ENCODE measurements around the gene OR2G6.
"Not testable (repeated sequence)": the region's sequence is repeated elsewhere in the genome, so short reads cannot be mapped to it uniquely, and the experiment has no call there.

The OR2G6 gene

DNA sequence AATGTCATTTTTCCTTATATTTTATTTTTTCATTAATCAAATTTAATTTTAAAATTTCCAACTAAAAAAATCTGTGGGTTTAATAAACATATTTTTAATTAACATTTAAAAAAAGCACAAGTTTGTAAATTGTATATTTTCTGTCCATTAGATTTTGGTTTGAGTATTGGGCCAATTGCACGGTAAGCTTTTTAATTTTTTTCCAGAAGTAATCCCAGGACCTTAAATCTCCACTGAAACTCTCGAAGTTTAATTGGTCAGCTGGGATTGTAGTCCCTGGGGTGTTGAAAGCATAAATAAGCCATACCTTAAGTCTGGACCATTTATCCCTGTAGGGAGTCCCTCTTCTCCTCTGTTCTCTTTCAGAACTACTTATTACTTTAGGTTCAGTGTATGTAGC is at the start of gene OR2G6:
OR2G6 (plus strand) TSS at position 301 of the 400 bp plus-strand sequence. CDS start 13,574 bp downstream, outside the sequence.
- H3K4me3 Mint-ChIP-seq, H3K27ac Mint-ChIP-seq, H3K9me3 Mint-ChIP-seq: not testable (repeated sequence)

DNA sequence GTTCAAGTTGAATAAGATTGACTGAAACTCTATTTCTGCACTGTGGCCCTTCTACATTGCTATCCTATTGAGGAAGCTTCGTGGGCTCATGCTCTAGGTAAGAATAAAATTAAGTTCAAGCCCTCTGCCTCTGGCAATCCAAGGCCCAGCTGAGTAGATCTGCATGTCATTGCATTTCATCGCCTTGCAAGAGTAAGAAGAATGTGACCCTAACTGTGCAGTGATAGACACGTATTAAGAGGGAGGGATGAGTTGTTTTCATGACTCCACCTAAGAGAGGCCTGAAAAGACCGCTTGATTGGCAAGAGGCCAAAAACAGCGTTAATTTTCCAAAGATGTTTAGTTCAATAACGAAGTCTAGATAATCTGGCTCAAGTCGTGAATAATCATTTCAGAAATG is 48.8 kb upstream of the OR2G6 start:
- H3K4me1 Mint-ChIP-seq (ENCODE audit: low read depth); H3K36me3 Mint-ChIP-seq (ENCODE audit: low read depth); H3K27ac Mint-ChIP-seq; DNase-seq (ENCODE audit: low spot score); H3K4me3 Mint-ChIP-seq; H3K27me3 Mint-ChIP-seq (ENCODE audit: low read depth); H3K9me3 Mint-ChIP-seq: not testable (repeated sequence)

More for the DNA sequence above, at the start of gene OR2G6:
- not testable (repeated sequence) for H3K27me3 Mint-ChIP-seq (ENCODE audit: low read depth); DNase-seq (ENCODE audit: low spot score); H3K36me3 Mint-ChIP-seq (ENCODE audit: low read depth); H3K4me1 Mint-ChIP-seq (ENCODE audit: low read depth)

DNA sequence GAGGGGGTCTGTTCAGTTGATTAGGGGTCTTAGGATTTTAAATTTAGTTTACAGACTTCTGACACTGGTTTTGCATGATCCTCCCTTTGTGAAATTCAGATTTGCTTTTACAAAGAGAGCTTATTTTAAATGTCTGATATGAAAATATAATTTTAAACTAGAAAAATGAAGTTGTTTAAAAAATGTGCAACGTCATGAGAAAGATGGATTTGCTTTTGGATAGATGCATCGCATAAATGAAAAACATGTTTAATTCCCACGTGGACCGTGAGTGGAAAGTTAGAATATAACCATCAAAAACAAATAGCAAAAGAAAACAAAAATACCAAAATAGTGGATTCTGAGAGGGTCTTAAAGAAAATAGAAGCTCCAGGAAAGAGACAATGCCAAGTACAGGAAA is 36.7 kb upstream of the OR2G6 start:
- Mint-ChIP-seq H3K4me3 (no peak overlapping the region), H3K4me1 (ENCODE audit: low read depth) (no peaks in the 10 kb centered on the region), H3K9me3 (no peaks in the 10 kb centered on the region), H3K27ac (no peak overlapping the region), H3K36me3 (ENCODE audit: low read depth) (no peaks in the 10 kb centered on the region), H3K27me3 (ENCODE audit: low read depth) (peaks cover 19% of the 10 kb centered on the region)
- DNase-seq (ENCODE audit: low spot score) = no peak

GRCh38 chr1:248472111-248472510 is 35.8 kb upstream of the OR2G6 start:
- not testable (repeated sequence) for H3K4me3 Mint-ChIP-seq; DNase-seq (ENCODE audit: low spot score); H3K27ac Mint-ChIP-seq; H3K9me3 Mint-ChIP-seq; H3K36me3 Mint-ChIP-seq (ENCODE audit: low read depth); H3K4me1 Mint-ChIP-seq (ENCODE audit: low read depth)
- peaks cover 22% of the 10 kb centered on the region for H3K27me3 Mint-ChIP-seq (ENCODE audit: low read depth)

GRCh38 chr1:248473051-248473450 is 34.8 kb upstream of the OR2G6 start, which contains the start of gene OR2T3:
OR2T3 (plus strand) TSS chr1:248473351; CDS start chr1:248473351, 0 bp downstream.
- H3K27me3 Mint-ChIP-seq (ENCODE audit: low read depth) = peaks cover 24% of the 10 kb centered on the region
- not testable (repeated sequence) for H3K36me3 Mint-ChIP-seq (ENCODE audit: low read depth); DNase-seq (ENCODE audit: low spot score); H3K4me3 Mint-ChIP-seq; H3K4me1 Mint-ChIP-seq (ENCODE audit: low read depth); H3K27ac Mint-ChIP-seq; H3K9me3 Mint-ChIP-seq

GRCh38 chr1:248475660-248476059 is 32.2 kb upstream of the OR2G6 start:
- not testable (repeated sequence) for H3K27ac Mint-ChIP-seq; DNase-seq (ENCODE audit: low spot score); H3K4me3 Mint-ChIP-seq; H3K9me3 Mint-ChIP-seq; H3K36me3 Mint-ChIP-seq (ENCODE audit: low read depth); H3K4me1 Mint-ChIP-seq (ENCODE audit: low read depth)
- H3K27me3 Mint-ChIP-seq (ENCODE audit: low read depth) = peaks cover 26% of the 10 kb centered on the region

GRCh38 chr1:248481686-248482579 is 25.9 kb upstream of the OR2G6 start:
- not testable (repeated sequence) for H3K36me3 Mint-ChIP-seq (ENCODE audit: low read depth); H3K27me3 Mint-ChIP-seq (ENCODE audit: low read depth); H3K9me3 Mint-ChIP-seq; H3K4me1 Mint-ChIP-seq (ENCODE audit: low read depth)
- peak; percentile 19 for DNase-seq (ENCODE audit: low spot score)
- H3K4me3 Mint-ChIP-seq = peak overlapping the region; percentile 87
- H3K27ac Mint-ChIP-seq = peak overlapping the region; percentile 95

DNA sequence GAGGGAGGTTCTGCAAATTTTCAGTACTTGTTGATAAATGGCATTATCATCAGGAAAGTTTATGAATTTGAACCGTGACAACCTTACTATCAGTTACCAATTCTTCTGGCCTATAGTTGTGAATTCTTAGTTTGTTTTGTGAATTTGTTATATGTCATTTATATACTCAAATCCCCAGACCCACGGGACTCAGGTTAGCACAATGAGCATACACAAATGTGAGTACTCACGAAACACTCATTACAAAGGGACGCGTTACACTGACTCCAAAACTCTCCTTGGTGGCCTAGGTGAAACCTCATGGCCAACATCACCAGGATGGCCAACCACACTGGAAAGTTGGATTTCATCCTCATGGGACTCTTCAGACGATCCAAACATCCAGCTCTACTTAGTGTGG is 19.6 kb upstream of the OR2G6 start, which contains the start of gene OR2T5:
OR2T5 (plus strand) TSS at position 301 of the 400 bp plus-strand sequence; CDS start at position 301, 0 bp downstream.
- not testable (repeated sequence) for H3K4me1 Mint-ChIP-seq (ENCODE audit: low read depth); H3K9me3 Mint-ChIP-seq; H3K4me3 Mint-ChIP-seq

DNA sequence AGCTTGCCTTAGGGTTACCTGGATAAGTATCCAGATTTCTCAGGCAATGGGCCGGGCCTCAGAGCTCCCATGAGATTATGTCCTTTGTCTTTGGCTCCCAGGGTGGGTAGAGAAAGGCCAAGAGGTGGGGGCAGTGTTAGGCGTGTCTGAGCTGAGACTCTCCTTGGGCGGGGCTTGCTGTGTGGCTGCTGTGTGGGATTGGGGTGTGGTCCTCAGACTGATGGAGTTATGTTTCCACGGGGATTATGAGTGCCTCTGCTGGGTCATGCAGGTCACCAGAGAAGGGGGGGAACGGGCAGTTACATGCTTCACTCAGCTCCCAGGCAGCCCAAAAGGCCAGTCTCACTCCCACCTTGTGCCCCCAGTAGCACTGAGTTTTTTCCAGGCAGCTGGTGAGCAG is 11.2 kb upstream of the OR2G6 start:
- H3K4me3 Mint-ChIP-seq; H3K27ac Mint-ChIP-seq; DNase-seq (ENCODE audit: low spot score); H3K27me3 Mint-ChIP-seq (ENCODE audit: low read depth); H3K36me3 Mint-ChIP-seq (ENCODE audit: low read depth); H3K9me3 Mint-ChIP-seq; H3K4me1 Mint-ChIP-seq (ENCODE audit: low read depth): not testable (repeated sequence)

More for the DNA sequence above, 19.6 kb upstream of the OR2G6 start, which contains the start of gene OR2T5:
- not testable (repeated sequence) for DNase-seq (ENCODE audit: low spot score); H3K27me3 Mint-ChIP-seq (ENCODE audit: low read depth); H3K36me3 Mint-ChIP-seq (ENCODE audit: low read depth); H3K27ac Mint-ChIP-seq

- not testable (repeated sequence) for H3K36me3 Mint-ChIP-seq (ENCODE audit: low read depth); H3K9me3 Mint-ChIP-seq; H3K27me3 Mint-ChIP-seq (ENCODE audit: low read depth); H3K4me1 Mint-ChIP-seq (ENCODE audit: low read depth); H3K27ac Mint-ChIP-seq; DNase-seq (ENCODE audit: low spot score); H3K4me3 Mint-ChIP-seq
Measured at GRCh38 chr1:248500305-248501035, 7.4 kb upstream of the OR2G6 start.

DNA sequence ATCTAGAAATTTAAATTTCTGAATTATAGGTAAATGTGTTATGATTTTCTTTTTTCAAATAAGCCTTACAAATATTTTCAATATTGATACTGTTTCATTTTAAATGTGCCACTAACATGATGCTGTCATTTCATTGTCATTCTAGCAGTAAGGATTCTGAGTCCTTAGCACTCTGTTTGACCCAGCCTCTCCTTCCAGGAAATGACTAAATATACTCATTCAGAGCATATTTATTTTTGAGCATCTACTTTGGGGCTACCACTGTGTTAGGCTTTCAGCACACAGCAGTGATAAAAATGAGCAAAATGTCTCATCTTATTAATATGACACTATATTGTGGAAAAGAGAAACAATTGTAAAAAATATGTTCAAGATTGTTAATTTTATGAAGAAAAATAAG is 2.3 kb downstream of the OR2G6 start:
- not testable (repeated sequence) for H3K27me3 Mint-ChIP-seq (ENCODE audit: low read depth); H3K4me3 Mint-ChIP-seq; H3K9me3 Mint-ChIP-seq; H3K27ac Mint-ChIP-seq; H3K36me3 Mint-ChIP-seq (ENCODE audit: low read depth); H3K4me1 Mint-ChIP-seq (ENCODE audit: low read depth); DNase-seq (ENCODE audit: low spot score)

GRCh38 chr1:248521856-248522255 is 14.0 kb downstream of the OR2G6 start:
- no peak for DNase-seq (ENCODE audit: low spot score)
- H3K27me3 Mint-ChIP-seq (ENCODE audit: low read depth) = no peaks in the 10 kb centered on the region
- no peak overlapping the region for H3K27ac Mint-ChIP-seq
- H3K4me1 Mint-ChIP-seq (ENCODE audit: low read depth) = peaks cover 1% of the 10 kb centered on the region
- no peaks in the 10 kb centered on the region for H3K36me3 Mint-ChIP-seq (ENCODE audit: low read depth)
- H3K4me3 Mint-ChIP-seq = no peak overlapping the region
- H3K9me3 Mint-ChIP-seq = no peaks in the 10 kb centered on the region

DNA sequence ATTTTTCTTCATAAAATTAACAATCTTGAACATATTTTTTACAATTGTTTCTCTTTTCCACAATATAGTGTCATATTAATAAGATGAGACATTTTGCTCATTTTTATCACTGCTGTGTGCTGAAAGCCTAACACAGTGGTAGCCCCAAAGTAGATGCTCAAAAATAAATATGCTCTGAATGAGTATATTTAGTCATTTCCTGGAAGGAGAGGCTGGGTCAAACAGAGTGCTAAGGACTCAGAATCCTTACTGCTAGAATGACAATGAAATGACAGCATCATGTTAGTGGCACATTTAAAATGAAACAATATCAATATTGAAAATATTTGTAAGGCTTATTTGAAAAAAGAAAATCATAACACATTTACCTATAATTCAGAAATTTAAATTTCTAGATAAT is 29.6 kb downstream of the OR2G6 start:
- H3K27me3 Mint-ChIP-seq (ENCODE audit: low read depth); H3K9me3 Mint-ChIP-seq; H3K27ac Mint-ChIP-seq; H3K4me3 Mint-ChIP-seq; H3K4me1 Mint-ChIP-seq (ENCODE audit: low read depth); DNase-seq (ENCODE audit: low spot score); H3K36me3 Mint-ChIP-seq (ENCODE audit: low read depth): not testable (repeated sequence)

GRCh38 chr1:248547383-248547782 is 39.5 kb downstream of the OR2G6 start:
- not testable (repeated sequence) for H3K4me3 Mint-ChIP-seq; H3K27ac Mint-ChIP-seq; DNase-seq (ENCODE audit: low spot score); H3K4me1 Mint-ChIP-seq (ENCODE audit: low read depth); H3K27me3 Mint-ChIP-seq (ENCODE audit: low read depth); H3K36me3 Mint-ChIP-seq (ENCODE audit: low read depth); H3K9me3 Mint-ChIP-seq

Data from T-helper 2 cell treated with Interferon-gamma antibody and Interleukin-4, amounts not matched to agents 5 μg/mL and 100 μg/mL, for 36 hours (primary cell).